KG1 (cell line): ENCODE data around the gene NLRP8.
"Not testable (repeated sequence)": the region's sequence is repeated elsewhere in the genome, so short reads cannot be mapped to it uniquely, and the experiment has no call there.

ENCODE experiments used
- DNase-seq: peaks from one replicate; lab custom pipeline; 2025; lab: John Stamatoyannopoulos, UW

The NLRP8 gene

GRCh38 chr19:55947532-55947931 is at the start of gene NLRP8:
Gene NLRP8 (plus strand): TSS chr19:55947832.
- no peak for DNase-seq

DNA sequence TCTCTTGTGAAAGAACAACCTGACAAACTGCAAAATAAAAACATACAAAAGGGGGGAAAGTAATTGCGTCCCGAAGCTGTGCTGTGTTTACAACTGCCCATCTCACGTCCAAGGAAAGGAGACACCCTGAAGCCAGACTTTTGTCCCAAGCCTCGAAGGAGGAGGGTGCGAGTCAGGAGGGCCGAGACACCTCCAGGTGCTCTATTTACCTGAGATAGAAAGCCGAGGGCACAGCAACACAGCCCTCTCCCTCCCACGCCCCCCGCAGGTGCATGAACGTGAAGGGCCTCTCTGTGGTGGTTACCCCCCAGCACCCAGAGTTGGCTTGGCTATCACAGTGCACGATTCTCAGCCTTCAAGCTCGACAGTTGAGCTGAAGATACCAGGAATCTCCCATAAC is 48.7 kb upstream of the NLRP8 start:
- no peak for DNase-seq

- no peak for DNase-seq
These were observed 46.1 kb upstream of the NLRP8 start for GRCh38 chr19:55901369-55902079.

- DNase-seq = no peak
These were observed 45.4 kb upstream of the NLRP8 start for GRCh38 chr19:55902080-55902751.

DNA sequence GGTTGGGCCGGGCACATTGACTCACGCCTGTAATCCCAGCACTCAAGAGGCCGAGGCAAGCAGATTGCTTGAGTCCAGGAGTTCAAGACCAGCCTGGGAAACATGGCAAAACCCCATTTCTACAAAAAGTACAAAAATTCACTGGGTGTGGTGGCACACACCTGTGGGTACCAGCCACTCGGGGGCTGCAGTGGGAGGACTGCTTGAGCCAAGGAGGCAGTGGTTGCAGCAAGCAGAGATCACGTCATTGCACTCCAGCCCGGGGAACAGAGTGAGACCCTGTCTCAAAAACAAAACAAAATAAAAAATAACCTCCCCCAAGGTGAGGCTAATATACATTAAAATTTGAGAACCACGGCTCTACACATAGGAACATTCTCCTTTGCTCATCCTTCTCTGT is 40.3 kb upstream of the NLRP8 start:
- DNase-seq = no peak

DNA sequence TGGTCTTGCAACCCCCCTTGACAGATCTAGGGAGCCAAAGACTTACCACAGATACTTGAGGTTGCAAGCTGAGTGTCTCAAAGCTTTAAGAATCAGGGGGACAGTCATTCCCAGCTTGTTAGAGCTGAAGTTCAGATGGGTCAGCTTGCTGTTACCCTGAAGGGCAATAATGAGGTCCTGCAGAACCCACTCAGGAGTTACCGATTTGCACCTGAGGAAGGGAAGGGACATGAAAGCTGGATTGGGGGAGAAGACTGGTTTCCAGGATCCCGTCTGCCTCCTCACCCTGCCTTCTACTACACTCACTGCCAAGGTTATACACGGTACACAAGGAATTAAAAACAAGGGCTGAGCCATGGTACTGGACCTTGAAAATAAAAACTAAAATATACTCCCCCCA is 39.9 kb upstream of the NLRP8 start:
- DNase-seq = no peak

- DNase-seq = no peak
These were observed 37.8 kb upstream of the NLRP8 start for GRCh38 chr19:55909801-55910200.

- DNase-seq = no peak
These were observed 34.7 kb upstream of the NLRP8 start for GRCh38 chr19:55912916-55913315.

GRCh38 chr19:55913643-55914268 is 33.9 kb upstream of the NLRP8 start:
- DNase-seq = no peak

DNA sequence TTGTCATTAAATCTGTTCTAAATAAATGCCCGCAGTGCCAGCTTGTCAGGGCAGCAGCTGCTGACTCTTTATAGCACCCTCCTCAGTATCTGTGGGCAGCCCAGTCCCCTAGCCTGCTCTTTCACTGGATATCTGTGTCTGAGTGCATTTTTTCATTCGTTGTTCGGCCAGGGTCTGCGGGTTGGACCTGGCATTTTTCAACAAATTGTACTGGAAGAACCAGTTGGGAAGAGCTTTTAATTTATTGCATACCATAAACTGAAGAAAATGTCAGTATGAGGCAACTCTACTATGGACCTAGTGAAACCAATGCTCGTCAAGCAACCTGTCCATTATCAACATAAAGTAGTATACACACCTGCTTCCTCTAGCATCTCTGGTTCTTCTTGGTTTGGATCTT is 24.1 kb upstream of the NLRP8 start:
- no peak for DNase-seq

- no peak for DNase-seq
These were observed 19.6 kb upstream of the NLRP8 start for GRCh38 chr19:55927991-55928390.

DNA sequence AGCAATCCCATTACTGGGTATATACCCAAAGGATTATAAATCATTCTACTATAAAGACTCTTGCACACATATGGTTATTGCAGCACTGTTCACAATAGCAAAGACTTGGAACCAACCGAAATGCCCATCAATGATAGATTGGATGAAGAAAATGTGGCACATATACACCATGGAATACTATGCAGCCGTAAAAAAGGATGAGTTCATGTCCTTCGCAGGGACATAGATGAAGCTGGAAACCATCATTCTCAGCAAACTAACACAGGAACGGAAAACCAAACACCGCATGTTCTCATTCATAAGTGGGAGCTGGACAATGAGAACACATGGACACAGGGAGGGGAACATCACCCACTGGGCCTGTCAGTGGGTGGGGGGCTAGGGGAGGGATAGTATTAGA is 18.4 kb upstream of the NLRP8 start:
- not testable (repeated sequence) for DNase-seq

DNA sequence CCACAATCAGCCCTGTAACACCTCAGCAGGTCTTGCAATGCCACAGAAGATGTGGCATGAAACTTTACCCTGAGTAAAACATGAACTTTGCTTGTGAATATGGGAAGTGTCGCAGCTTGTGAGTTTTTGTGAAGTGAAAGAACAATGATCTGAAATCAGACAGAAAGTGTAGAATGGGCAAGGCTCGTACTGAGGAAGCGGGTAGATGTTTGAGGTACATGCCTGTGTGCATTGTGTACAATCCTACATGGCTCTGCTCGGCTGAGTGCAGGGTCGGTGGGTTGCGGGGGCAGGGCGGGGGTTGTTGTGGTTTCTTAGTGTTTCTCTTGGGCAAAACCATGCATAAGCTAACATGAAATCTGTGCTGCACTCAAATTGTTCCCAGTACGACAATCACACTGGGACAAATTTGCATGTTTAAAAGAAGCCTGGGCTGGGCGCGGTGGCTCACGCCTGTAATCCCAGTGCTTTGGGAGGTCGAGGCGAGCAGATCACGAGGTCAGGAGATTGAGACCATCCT is 16.6 kb upstream of the NLRP8 start:
- DNase-seq = no peak

DNA sequence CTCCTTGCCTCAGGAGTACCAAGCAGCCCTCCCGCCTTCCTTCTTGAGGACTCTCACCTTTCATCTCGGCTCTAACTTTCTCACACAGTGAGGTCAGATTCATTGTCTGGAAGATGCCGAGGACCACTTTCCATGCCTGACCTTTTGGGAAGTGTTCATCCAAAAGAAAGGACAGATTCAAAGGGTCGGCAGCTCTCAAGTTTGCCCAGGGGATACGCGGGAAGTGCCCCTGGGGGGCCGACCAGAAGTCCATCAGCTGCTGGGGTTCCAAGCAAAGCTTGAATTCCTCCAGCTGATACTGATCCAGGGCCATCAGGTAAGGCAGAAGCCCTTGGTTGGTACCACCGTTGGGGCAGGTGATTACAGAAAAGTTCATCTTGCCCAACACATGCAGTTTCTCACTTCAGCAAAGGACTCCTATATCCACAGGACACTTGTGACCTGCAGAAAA is 15.7 kb upstream of the NLRP8 start, which contains the start of gene NLRP13:
TSS of gene NLRP13 (minus strand) at position 401 of the 451 bp plus-strand sequence. CDS start at position 376, 25 bp downstream.
- DNase-seq = no peak

- DNase-seq = no peak
These were observed 12.4 kb upstream of the NLRP8 start for GRCh38 chr19:55935206-55935605.

- no peak for DNase-seq
These were observed 8.4 kb upstream of the NLRP8 start for GRCh38 chr19:55939206-55939605.

GRCh38 chr19:55940306-55940705 is 7.3 kb upstream of the NLRP8 start:
- DNase-seq = no peak

DNA sequence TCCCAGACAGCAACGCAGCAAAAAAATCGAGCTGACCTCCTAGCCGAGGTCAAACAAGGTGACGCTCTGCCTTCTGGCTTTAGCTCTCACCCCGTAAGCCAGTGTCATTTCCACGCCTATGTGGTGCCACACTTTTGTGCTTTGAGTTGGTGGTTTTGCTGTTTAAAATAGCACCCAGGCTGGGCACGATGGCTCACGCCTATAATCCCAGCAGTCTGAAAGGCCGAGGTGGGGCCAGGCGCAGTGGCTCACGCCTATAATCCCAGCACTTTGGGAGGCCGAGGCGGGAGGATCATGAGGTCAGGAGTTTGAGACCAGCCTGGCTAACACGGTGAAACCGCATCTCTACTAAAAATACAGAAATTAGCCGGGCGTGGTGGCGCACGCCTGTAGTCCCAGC is 2.9 kb downstream of the NLRP8 start:
- not testable (repeated sequence) for DNase-seq

DNA sequence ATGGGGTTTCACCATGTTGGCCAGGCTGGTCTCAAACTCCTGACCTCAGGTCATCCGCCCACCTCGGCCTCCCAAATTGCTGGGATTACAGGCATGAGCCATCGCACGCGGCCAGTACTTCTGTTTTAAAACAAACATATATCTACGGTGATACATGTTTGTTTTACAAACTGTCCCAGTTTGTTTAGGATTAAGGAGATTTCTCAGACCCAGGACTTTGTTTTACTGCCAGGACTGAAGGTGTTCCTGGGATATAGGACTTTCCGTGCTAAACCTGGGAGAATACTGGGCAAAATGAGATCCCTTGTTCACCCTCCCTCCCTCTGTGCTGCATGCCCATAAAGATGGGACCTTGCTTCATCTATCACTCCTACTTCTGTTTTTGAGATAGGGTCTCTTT is 8.8 kb downstream of the NLRP8 start:
- no peak for DNase-seq

GRCh38 chr19:55958356-55958755 is 10.7 kb downstream of the NLRP8 start:
- DNase-seq = no peak

- no peak for DNase-seq
These were observed 12.5 kb downstream of the NLRP8 start for GRCh38 chr19:55959996-55960675.

GRCh38 chr19:55962186-55962585 is 14.6 kb downstream of the NLRP8 start:
- no peak for DNase-seq
